GM10266 (cell line): Measurements from ENCODE around the gene STK32B.

ENCODE experiments used
- DNase-seq: peaks from one replicate; pipeline ENCODE4 v3.0.0; 2012; ENCODE audit errors: extremely low spot score
- CTCF ChIP-seq: IDR thresholded peaks from 2 replicates; pipeline ENCODE4 v1.5.1; 2012; ENCODE audit warnings: mild to moderate bottlenecking, low read depth; ENCODE audit not compliant: control insufficient read depth, insufficient read depth; ENCODE audit errors: missing control alignments

The STK32B gene

GRCh38 chr4:5192678-5193077 lies 141.4 kb downstream of the STK32B start:
- TF ChIP-seq CTCF = no peak
- DNase-seq = no peak

- DNase-seq = no peak
- TF ChIP-seq CTCF = no peak
These were observed 147.6 kb downstream of the STK32B start for GRCh38 chr4:5198656-5199541.

- no peak for TF ChIP-seq CTCF
- no peak for DNase-seq
These were observed 148.6 kb downstream of the STK32B start for GRCh38 chr4:5199912-5200311.

- no peak for DNase-seq
- TF ChIP-seq CTCF = no peak
These were observed 149.2 kb downstream of the STK32B start for GRCh38 chr4:5200513-5200912.

- DNase-seq = no peak
- TF ChIP-seq CTCF = no peak
These were observed 152.2 kb downstream of the STK32B start for GRCh38 chr4:5203309-5203992.

GRCh38 chr4:5203993-5204310 lies 152.7 kb downstream of the STK32B start:
- no peak for TF ChIP-seq CTCF
- DNase-seq = no peak

- no peak for DNase-seq
- TF ChIP-seq CTCF = no peak
These were observed 153.5 kb downstream of the STK32B start for GRCh38 chr4:5204781-5205180.
